GM12891 (cell line): ENCODE measurements around the gene DNAJC13.

Experiments used
- PAX5 ChIP-seq: IDR thresholded peaks from 2 replicates; pipeline ENCODE4 v1.6.1; 2011; ENCODE audit warnings: low read length, moderate library complexity, mild to moderate bottlenecking; ENCODE audit not compliant: insufficient read depth, severe bottlenecking
- POLR2AphosphoS5 ChIP-seq: IDR thresholded peaks from 2 replicates; pipeline ENCODE4 v1.6.1; 2011; ENCODE audit warnings: low read depth, low read length, control low read depth
- POU2F2 ChIP-seq: IDR thresholded peaks from 2 replicates; pipeline ENCODE4 v1.6.1; 2011; ENCODE audit warnings: low read depth, mild to moderate bottlenecking, control low read depth, low read length, moderate library complexity
- SPI1 ChIP-seq: IDR thresholded peaks from 2 replicates; pipeline ENCODE4 v1.6.1; 2011; ENCODE audit warnings: low read depth, low read length, control low read depth

- TF ChIP-seq POU2F2 (no peak), SPI1 (no peak), PAX5 (no peak), POLR2AphosphoS5 (no peak)
Observed at GRCh38 chr3:132382688-132383194, 34.6 kb upstream of the DNAJC13 start.
